ENCODE data around the gene LRRC26. TPM values are rescaled to one million over a fixed set of nuclear protein-coding genes. Genes with fewer than 3 reads are reported as not detected.
A peak's percentile ranks its signal among the peaks of the same experiment; 100 is the strongest.
"Not testable (repeated sequence)": the region's sequence is repeated elsewhere in the genome, so short reads cannot be mapped to it uniquely, and the experiment has no call there.

LRRC26 gene
- total RNA-seq, 1 experiment from 2014 or later = not detected

DNA sequence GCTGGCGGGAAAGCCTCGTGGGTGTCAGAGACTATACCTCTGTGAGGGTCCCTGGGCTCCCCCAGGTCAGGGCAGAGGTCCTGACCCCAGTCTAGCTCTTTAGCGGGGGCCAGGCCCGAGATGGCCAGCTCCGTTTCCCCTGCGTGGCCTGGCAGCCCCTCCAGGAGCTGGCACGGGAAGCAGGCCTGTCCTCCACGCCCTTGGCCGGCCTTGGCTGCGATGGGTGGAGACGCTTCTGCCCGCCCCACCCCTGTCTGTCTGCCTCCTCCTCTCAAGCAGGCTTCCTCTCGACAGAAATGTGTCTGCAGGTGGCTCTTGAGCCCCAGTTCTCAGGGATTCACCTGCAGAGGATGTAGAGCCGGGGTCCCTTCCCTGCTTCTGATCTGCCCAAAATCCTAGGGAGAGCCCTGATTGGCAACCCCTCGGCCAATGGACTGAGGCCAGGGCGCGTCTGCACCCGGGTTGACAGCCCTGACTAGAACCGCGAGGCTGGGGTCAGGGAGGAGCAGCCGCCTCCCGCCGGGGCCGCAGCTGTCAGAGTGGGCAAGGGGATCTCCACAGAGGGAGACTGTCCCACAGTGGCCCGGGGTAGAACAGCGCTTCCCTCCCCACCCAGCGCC, 33.5 kb downstream of the LRRC26 start:
- peaks cover 11% of the 10 kb centered on the region for H3K27me3 Mint-ChIP-seq (ENCODE audit: insufficient read depth, unreplicated experiment)
- H3K4me1 Mint-ChIP-seq (ENCODE audit: insufficient read depth, unreplicated experiment) = peaks cover 6% of the 10 kb centered on the region

DNA sequence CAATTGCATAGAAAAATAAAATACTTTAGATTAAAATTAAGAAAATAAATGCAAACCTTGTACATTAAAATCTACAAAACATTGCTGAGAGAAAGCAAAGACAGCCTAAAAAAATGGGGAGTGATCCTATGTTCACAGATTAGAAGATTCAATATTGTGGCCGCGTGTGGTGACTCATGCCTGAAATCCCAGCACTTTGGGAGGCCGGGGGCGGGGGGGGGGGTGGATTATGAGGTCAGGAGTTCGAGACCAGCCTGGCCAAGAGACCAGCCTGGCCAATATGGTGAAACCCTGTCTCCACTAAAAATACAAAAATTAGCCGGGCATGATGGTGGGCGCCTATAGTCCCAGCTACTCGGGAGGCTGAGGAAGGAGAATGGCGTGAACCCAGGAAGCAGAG, 34.7 kb downstream of the LRRC26 start:
- H3K9me3 Mint-ChIP-seq (ENCODE audit: unreplicated experiment); H3K27ac Mint-ChIP-seq (ENCODE audit: low read depth, unreplicated experiment); H3K4me3 Mint-ChIP-seq (ENCODE audit: unreplicated experiment); H3K4me1 Mint-ChIP-seq (ENCODE audit: insufficient read depth, unreplicated experiment); DNase-seq (ENCODE audit: unreplicated experiment); CTCF ChIA-PET; intact Hi-C loops (cut with micrococcal nuclease); H3K36me3 Mint-ChIP-seq (ENCODE audit: insufficient read depth, unreplicated experiment); BruUV-seq (replicated peaks): not testable (repeated sequence)
- peaks cover 11% of the 10 kb centered on the region for H3K27me3 Mint-ChIP-seq (ENCODE audit: insufficient read depth, unreplicated experiment)
- POLR2A ChIA-PET = interaction anchor here (0.6 kb wide), 1 partner anchor 205 kb away, joined by 3 read pairs; no protein-coding TSS in a partner anchor

More for the DNA sequence above, 33.5 kb downstream of the LRRC26 start:
- Mint-ChIP-seq H3K27ac (ENCODE audit: low read depth, unreplicated experiment) (no peak overlapping the region), H3K9me3 (ENCODE audit: unreplicated experiment) (no peaks in the 10 kb centered on the region), H3K4me3 (ENCODE audit: unreplicated experiment) (no peak overlapping the region), H3K36me3 (ENCODE audit: insufficient read depth, unreplicated experiment) (no peaks in the 10 kb centered on the region)
- BruUV-seq (replicated peaks) = no TSS peak
- ChIA-PET POLR2A (no interaction called here), CTCF (no interaction called here)
- TF ChIP-seq, protein P1, sequence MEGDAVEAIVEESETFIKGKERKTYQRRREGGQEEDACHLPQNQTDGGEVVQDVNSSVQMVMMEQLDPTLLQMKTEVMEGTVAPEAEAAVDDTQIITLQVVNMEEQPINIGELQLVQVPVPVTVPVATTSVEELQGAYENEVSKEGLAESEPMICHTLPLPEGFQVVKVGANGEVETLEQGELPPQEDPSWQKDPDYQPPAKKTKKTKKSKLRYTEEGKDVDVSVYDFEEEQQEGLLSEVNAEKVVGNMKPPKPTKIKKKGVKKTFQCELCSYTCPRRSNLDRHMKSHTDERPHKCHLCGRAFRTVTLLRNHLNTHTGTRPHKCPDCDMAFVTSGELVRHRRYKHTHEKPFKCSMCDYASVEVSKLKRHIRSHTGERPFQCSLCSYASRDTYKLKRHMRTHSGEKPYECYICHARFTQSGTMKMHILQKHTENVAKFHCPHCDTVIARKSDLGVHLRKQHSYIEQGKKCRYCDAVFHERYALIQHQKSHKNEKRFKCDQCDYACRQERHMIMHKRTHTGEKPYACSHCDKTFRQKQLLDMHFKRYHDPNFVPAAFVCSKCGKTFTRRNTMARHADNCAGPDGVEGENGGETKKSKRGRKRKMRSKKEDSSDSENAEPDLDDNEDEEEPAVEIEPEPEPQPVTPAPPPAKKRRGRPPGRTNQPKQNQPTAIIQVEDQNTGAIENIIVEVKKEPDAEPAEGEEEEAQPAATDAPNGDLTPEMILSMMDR (IDR thresholded peaks at IDR 0.05; ENCODE audit: unreplicated experiment) = no peak
- intact Hi-C loops (cut with micrococcal nuclease) = no loop called here
- DNase-seq (ENCODE audit: unreplicated experiment) = no peak

DNA sequence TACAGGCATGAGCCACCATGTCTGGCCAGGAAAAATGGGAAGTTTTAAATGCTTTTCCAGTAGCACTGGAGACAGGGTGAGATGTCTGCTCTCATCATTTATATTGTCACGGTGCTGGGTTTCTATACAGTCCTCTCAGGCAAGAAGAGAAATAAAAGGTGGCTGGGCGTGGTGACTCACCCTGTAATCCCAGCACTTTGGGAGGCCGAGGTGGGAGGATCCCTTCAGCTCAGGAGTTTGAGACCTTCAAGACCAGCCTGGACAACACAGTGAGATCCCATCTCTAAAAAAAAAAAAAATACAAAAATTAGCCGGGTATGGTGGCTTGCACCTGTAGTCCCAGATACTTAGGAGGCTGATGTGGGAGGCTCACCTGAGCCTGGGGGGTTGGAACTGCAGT, 35.7 kb downstream of the LRRC26 start:
- intact Hi-C loops (cut with micrococcal nuclease) = no loop called here
- no peaks in the 10 kb centered on the region for H3K36me3 Mint-ChIP-seq (ENCODE audit: insufficient read depth, unreplicated experiment)
- no TSS peak for BruUV-seq (replicated peaks)
- POLR2A ChIA-PET = no interaction called here
- H3K9me3 Mint-ChIP-seq (ENCODE audit: unreplicated experiment) = no peaks in the 10 kb centered on the region
- peaks cover 6% of the 10 kb centered on the region for H3K4me1 Mint-ChIP-seq (ENCODE audit: insufficient read depth, unreplicated experiment)
- no peak overlapping the region for H3K4me3 Mint-ChIP-seq (ENCODE audit: unreplicated experiment)
- CTCF ChIA-PET = no interaction called here
- no peak for DNase-seq (ENCODE audit: unreplicated experiment)
- TF ChIP-seq, protein P1 (IDR thresholded peaks at IDR 0.05; ENCODE audit: unreplicated experiment) = no peak
- H3K27ac Mint-ChIP-seq (ENCODE audit: low read depth, unreplicated experiment) = no peak overlapping the region
- H3K27me3 Mint-ChIP-seq (ENCODE audit: insufficient read depth, unreplicated experiment) = peaks cover 11% of the 10 kb centered on the region

DNA sequence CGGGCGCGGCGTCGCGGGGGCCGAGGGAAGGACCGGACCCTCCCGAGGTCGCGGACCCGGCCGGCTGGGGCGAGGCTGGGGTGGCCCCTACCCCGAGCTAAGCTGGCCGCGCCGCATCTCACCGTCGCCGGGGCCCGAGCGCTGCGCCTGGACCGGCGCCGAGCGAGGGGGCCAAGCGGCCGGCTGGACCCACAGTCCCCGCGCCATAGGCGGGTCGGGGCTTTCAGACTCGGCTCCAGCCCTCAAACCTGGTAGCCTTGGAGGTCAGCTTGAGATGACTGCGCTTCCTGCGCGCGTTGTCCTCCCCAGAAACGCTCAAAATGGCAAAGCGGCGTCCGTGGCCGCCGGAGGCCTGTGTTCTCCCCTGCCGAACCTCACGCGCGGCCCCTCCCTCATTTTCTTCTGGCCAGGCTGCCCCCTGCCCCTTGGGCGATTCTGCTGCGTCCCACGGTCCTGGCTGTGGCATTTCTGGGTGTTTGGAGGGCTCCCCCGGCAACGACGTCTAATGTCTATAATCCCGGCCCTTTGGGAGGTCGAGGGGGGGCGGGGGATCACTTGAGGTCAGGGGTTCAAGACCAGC, 39.6 kb downstream of the LRRC26 start:
- BruUV-seq (replicated peaks) = no TSS peak
- intact Hi-C loops (cut with micrococcal nuclease) = no loop called here
- CTCF ChIA-PET = interaction anchor here (0.6 to 1.6 kb wide), 7 partner anchors 10 to 136 kb away, joined by 3 to 12 read pairs (median 4); partner anchors contain the start of genes ANAPC2, RNF224 and SSNA1
- Mint-ChIP-seq H3K4me3 (ENCODE audit: unreplicated experiment) (peak overlapping the region; percentile 76), H3K36me3 (ENCODE audit: insufficient read depth, unreplicated experiment) (peaks cover 9% of the 10 kb centered on the region), H3K4me1 (ENCODE audit: insufficient read depth, unreplicated experiment) (peaks cover 18% of the 10 kb centered on the region), H3K9me3 (ENCODE audit: unreplicated experiment) (no peaks in the 10 kb centered on the region), H3K27me3 (ENCODE audit: insufficient read depth, unreplicated experiment) (no peaks in the 10 kb centered on the region), H3K27ac (ENCODE audit: low read depth, unreplicated experiment) (no peak overlapping the region)
- TF ChIP-seq, protein P1 (IDR thresholded peaks at IDR 0.05; ENCODE audit: unreplicated experiment) = no peak
- POLR2A ChIA-PET = interaction anchor here (0.7 to 3.6 kb wide), 25 partner anchors 10 to 134 kb away, joined by 3 to 41 read pairs (median 4); partner anchors contain the start of genes ANAPC2, CLIC3, CYSRT1 and GRIN1
- no peak for DNase-seq (ENCODE audit: unreplicated experiment)
